Testis (tissue), 3 donors: ENCODE data around the gene TCF3. TPM values are rescaled to one million over a fixed set of nuclear protein-coding genes. Genes with fewer than 3 reads are reported as not detected.

Experiments
- DNase-seq: peaks from one replicate; pipeline ENCODE4 v3.0.0-alpha.2; 2019
- H3K27ac ChIP-seq, 2 donors: fragments of 200-600 bp; sonication (generic); one replicate each; pipeline ENCODE4 v1.5.1; 2019
- H3K27me3 ChIP-seq: fragments of 200-600 bp; sonication (generic); one replicate; pipeline ENCODE4 v1.5.1; 2019
- H3K36me3 ChIP-seq: fragments of 200-600 bp; sonication (generic); one replicate; pipeline ENCODE4 v1.5.1; 2017; ENCODE audit warnings: low read depth; ENCODE audit errors: missing control alignments
- H3K4me1 ChIP-seq: fragments of 200-600 bp; sonication (generic); one replicate; pipeline ENCODE4 v1.5.1; 2019
- H3K4me3 ChIP-seq, 2 donors: fragments of 200-600 bp; sonication (generic); one replicate each; pipeline ENCODE4 v1.5.1; 2017 to 2019
- H3K9me3 ChIP-seq: fragments of 200-600 bp; sonication (generic); one replicate; pipeline ENCODE4 v1.5.1; 2017
- POLR2A ChIP-seq: fragments of 450-650 bp; IDR thresholded peaks from one replicate; pipeline ENCODE4 v1.6.1; 2017; ENCODE audit warnings: antibody characterized with exemption, mild to moderate bottlenecking, moderate library complexity
- WGBS, 2 donors: methylation state at CpG; one replicate each; pipeline ENCODE4 v1.1.5; 2018; 5-methylcytosine and 5-hydroxymethylcytosine counted together
- intact Hi-C: fragments of 100-400 bp; cut with DNase I; formaldehyde crosslinking; loops from one replicate; pipeline ENCODE4 v1.15.1; 2023; ENCODE audit warnings: low total_unique reads
- polyA plus RNA-seq: library from polyadenylated mRNA; stranded (reverse); fragments of 350-450 nt; fragmentation: Illumina TruSeq; extraction: RNeasy Lipid Tissue Mini Kit (QIAGEN cat#74804); gene quantifications from one replicate; pipeline ENCODE4 v1.2.3, GENCODE V29; 2014; ENCODE audit warnings: low read depth, low replicate concordance; ENCODE audit not compliant: insufficient read depth
- total RNA-seq, 2 donors: library from RNA; depleted of rRNA; stranded (reverse); fragments of >200 nt; gene quantifications; one replicate each; pipeline ENCODE4 v1.2.3, GENCODE V29; 2016
- TF ChIP-seq, protein P1 (sequence below), 3 experiments: fragments of 450-650 bp in 2 of 3; fragments of 200-600 bp in 1 of 3; sonication (generic) in 1 of 3; IDR thresholded peaks; one replicate each; pipeline ENCODE4 v1.5.1; 2016 to 2019; ENCODE audit warnings: antibody characterized with exemption in 3 of 3, mild to moderate bottlenecking in 2 of 3, moderate library complexity in 1 of 3

Gene TCF3
- total and polyA plus RNA-seq, 3 donors from 2014 or later, result 157 to 423 (median 330) TPM

DNA sequence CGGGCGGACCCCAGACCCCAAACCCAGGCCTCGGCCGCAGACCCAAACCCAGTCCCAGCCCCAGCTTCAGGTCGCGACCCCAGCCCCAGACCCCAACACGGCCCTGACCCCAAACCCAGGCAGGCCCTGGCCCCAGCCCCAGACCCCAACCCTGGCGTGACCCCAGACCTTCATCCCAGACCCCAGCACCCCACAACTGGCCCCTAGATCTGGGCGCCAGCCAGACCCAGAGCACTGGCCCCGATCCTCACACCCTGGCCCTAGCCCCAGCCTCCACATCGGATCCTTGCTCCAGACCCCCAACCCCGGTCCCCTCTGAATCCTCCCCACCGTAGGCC, 67.2 kb downstream of the TCF3 start:
- Histone ChIP-seq H3K27me3 (no peaks in the 10 kb centered on the region), H3K27ac (no peak overlapping the region), H3K4me3 (peak overlapping the region; percentile 29 to 39), H3K9me3 (no peaks in the 10 kb centered on the region), H3K36me3 (no peaks in the 10 kb centered on the region), H3K4me1 (no peaks in the 10 kb centered on the region)
- WGBS, 2 donors, result 61 to 70% methylated on average over 8 to 13 of the region's 13 CpGs
- no peak for DNase-seq
- TF ChIP-seq, protein P1, sequence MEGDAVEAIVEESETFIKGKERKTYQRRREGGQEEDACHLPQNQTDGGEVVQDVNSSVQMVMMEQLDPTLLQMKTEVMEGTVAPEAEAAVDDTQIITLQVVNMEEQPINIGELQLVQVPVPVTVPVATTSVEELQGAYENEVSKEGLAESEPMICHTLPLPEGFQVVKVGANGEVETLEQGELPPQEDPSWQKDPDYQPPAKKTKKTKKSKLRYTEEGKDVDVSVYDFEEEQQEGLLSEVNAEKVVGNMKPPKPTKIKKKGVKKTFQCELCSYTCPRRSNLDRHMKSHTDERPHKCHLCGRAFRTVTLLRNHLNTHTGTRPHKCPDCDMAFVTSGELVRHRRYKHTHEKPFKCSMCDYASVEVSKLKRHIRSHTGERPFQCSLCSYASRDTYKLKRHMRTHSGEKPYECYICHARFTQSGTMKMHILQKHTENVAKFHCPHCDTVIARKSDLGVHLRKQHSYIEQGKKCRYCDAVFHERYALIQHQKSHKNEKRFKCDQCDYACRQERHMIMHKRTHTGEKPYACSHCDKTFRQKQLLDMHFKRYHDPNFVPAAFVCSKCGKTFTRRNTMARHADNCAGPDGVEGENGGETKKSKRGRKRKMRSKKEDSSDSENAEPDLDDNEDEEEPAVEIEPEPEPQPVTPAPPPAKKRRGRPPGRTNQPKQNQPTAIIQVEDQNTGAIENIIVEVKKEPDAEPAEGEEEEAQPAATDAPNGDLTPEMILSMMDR (IDR thresholded peaks at IDR 0.05), result no peak
- no peak for TF ChIP-seq POLR2A
- intact Hi-C loops, result no loop called here

DNA sequence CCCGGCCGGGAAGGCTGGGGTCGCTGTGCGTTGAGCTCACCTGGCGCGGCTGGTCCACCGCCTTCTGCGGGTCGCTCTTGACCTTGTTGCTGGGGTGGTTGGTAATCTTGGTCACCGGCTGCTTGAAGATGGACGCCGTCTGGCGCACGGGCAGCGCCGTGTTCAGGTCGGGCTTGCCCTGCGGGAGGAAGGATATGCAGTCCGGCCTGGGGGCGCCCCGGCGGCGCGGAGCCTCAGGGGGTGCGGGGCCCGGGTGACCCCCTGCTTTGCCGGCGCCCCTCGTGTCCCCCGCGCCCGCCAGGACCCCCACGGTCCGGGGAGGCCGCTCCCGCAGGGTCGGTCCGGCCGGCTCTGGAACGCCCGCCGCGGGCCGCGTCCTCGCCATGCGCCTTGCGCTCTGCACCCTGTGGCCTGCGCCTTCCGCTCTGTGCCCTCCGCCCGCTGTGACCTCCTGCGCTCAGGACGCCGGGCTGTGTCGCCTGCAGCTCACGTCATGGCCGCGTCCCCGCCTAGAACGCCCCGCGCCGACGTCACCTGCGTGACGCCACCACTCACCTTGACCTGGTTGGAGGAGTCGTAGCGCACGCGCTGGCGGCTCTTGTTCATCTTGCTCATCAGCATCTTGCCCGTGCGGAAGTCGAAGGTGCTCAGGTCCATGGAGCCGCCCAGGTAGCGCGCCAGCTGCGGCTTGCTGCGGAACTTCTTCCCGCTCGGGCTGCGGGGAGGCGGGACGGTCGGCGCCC, 67.7 kb downstream of the TCF3 start:
- Histone ChIP-seq H3K36me3 (no peaks in the 10 kb centered on the region), H3K27ac (peak overlapping the region in 1 of 2 donors; percentile 25), H3K9me3 (no peaks in the 10 kb centered on the region), H3K27me3 (no peaks in the 10 kb centered on the region), H3K4me3 (peak overlapping the region; percentile 29 to 39), H3K4me1 (no peaks in the 10 kb centered on the region)
- intact Hi-C loops, result no loop called here
- peak; percentile 65 for DNase-seq
- 50 to 79% methylated on average over 4 to 83 of the region's 87 CpGs for WGBS, 2 donors
- no peak for TF ChIP-seq POLR2A
- TF ChIP-seq, protein P1 (IDR thresholded peaks at IDR 0.05), result no peak

DNA sequence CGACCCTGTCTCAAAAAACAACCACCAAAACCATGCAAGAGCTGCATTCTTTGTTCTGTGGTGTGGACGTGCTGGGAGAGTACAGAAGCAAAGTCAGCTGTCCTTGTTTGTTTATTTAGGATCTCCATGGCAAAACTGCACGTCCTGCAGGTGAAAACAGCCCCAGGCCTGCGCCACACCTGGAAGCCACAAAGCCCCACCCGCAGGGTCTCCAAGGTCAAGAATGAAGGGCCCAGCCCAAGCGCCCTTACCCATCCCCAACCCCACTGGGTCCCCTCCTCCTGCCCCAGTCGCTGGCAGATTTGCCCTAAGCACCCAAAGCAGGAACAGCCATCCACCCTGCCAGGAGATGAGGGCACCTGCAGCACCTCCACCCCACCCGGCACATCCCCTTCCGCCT, 70.2 kb downstream of the TCF3 start:
- DNase-seq, result no peak
- Histone ChIP-seq H3K9me3 (no peaks in the 10 kb centered on the region), H3K4me3 (no peak overlapping the region), H3K4me1 (no peaks in the 10 kb centered on the region), H3K36me3 (no peaks in the 10 kb centered on the region), H3K27me3 (no peaks in the 10 kb centered on the region), H3K27ac (no peak overlapping the region)
- intact Hi-C loops, result no loop called here
- TF ChIP-seq POLR2A, result no peak
- TF ChIP-seq, protein P1 (IDR thresholded peaks at IDR 0.05), result no peak
- 85 to 92% methylated on average over 5 to 8 of the region's 9 CpGs for WGBS, 2 donors

DNA sequence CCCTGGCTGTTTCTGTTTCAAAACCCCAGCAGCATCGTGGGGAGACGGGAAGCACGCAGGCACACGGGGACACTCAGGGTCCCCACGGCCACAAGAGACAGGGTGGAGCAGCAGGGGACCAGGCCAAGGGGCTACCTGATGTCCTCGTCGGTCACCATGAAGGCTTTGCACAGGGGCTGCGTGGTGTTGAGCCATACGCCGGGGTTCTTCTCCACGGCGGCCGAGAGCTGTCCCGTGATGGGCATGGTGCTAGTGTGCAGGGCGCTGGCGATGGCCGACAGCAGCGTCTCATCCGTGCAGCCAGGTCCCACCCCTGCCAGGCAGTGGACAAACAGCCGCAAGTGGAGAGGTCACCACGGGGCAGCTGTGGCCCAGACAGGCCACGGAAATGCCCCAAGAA, 71.5 kb downstream of the TCF3 start:
- H3K36me3 ChIP-seq, result no peaks in the 10 kb centered on the region
- intact Hi-C loops, result no loop called here
- WGBS, 2 donors, result 88 to 97% methylated on average over 15 to 21 of the region's 22 CpGs

More for the DNA sequence above, 71.5 kb downstream of the TCF3 start:
- Histone ChIP-seq H3K9me3 (no peaks in the 10 kb centered on the region), H3K27ac (no peak overlapping the region), H3K27me3 (no peaks in the 10 kb centered on the region), H3K4me3 (no peak overlapping the region), H3K4me1 (no peaks in the 10 kb centered on the region)
- DNase-seq, result no peak
- TF ChIP-seq POLR2A, result no peak
- TF ChIP-seq, protein P1 (IDR thresholded peaks at IDR 0.05), result no peak
